ENCODE results near the gene CARD10. TPM values are rescaled to one million over a fixed set of nuclear protein-coding genes. Genes with fewer than 3 reads are reported as not detected.

CARD10 gene
- total and polyA plus RNA-seq, 4 donors: 7.8 to 14.0 (median 8.4) TPM

DNA sequence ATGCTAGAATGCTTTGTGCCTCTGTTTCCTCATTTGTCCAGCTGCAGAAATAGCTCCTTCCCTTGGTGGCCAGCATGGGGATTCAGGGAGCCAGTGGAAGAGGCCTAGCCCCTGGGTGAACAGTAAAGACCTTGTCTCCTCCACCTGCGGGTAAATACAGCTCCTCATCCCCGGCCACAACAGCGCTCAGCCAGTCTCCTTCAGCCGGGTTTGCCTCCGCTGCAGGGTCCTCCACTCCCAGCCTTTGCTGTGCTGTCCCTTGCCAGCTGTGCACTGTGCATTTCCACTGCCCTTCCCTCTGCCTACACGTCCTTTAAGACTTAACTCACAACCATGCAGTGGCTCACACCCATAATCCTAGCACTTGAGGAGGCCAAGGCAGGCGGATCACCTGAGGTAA lies 39.6 kb upstream of the CARD10 start:
- DNase-seq (ENCODE audit: low spot score): no peak
- Histone ChIP-seq H3K4me3 (ENCODE audit: low read depth in 1 of 3, low read length in 3 of 3) (no peak overlapping the region), H3K4me1 (ENCODE audit: control insufficient read depth in 4 of 4, insufficient read depth in 4 of 4, low read length in 3 of 4) (peaks cover 28 to 51% (median 39%) of the 10 kb centered on the region in 4 donors), H3K9ac (ENCODE audit: low read depth in 1 of 2, low read length in 2 of 2) (no peak overlapping the region), H3K9me3 (ENCODE audit: control insufficient read depth in 4 of 4, low read length in 3 of 4) (no peaks in the 10 kb centered on the region), H3K27ac (ENCODE audit: low read depth in 1 of 2, low read length in 2 of 2) (peak overlapping the region; percentile 66 to 96), H3K27me3 (ENCODE audit: control insufficient read depth in 4 of 4, insufficient read depth in 4 of 4, low read length in 3 of 4) (no peaks in the 10 kb centered on the region), H3K36me3 (ENCODE audit: control insufficient read depth in 4 of 4, insufficient read depth in 3 of 4, low read depth in 1 of 4, low read length in 3 of 4) (no peaks in the 10 kb centered on the region)
- WGBS: 87% methylated on average over 7 of the region's 7 CpGs
- TF ChIP-seq, protein P1, sequence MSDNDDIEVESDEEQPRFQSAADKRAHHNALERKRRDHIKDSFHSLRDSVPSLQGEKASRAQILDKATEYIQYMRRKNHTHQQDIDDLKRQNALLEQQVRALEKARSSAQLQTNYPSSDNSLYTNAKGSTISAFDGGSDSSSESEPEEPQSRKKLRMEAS (IDR thresholded peaks at IDR 0.05): no peak
- TF ChIP-seq GABPA (IDR thresholded peaks at IDR 0.05 in 1 of 2, conservative IDR thresholded peaks at IDR 0.05 in 1 of 2) (no peak), FOXA1 (IDR thresholded peaks at IDR 0.05) (no peak), EGR1 (IDR thresholded peaks at IDR 0.05; ENCODE audit: low read depth in 2 of 2) (no peak), RXRA (IDR thresholded peaks at IDR 0.05) (no peak)
- TF ChIP-seq, protein P2, sequence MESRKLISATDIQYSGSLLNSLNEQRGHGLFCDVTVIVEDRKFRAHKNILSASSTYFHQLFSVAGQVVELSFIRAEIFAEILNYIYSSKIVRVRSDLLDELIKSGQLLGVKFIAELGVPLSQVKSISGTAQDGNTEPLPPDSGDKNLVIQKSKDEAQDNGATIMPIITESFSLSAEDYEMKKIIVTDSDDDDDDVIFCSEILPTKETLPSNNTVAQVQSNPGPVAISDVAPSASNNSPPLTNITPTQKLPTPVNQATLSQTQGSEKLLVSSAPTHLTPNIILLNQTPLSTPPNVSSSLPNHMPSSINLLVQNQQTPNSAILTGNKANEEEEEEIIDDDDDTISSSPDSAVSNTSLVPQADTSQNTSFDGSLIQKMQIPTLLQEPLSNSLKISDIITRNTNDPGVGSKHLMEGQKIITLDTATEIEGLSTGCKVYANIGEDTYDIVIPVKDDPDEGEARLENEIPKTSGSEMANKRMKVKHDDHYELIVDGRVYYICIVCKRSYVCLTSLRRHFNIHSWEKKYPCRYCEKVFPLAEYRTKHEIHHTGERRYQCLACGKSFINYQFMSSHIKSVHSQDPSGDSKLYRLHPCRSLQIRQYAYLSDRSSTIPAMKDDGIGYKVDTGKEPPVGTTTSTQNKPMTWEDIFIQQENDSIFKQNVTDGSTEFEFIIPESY (IDR thresholded peaks at IDR 0.05): no peak

DNA sequence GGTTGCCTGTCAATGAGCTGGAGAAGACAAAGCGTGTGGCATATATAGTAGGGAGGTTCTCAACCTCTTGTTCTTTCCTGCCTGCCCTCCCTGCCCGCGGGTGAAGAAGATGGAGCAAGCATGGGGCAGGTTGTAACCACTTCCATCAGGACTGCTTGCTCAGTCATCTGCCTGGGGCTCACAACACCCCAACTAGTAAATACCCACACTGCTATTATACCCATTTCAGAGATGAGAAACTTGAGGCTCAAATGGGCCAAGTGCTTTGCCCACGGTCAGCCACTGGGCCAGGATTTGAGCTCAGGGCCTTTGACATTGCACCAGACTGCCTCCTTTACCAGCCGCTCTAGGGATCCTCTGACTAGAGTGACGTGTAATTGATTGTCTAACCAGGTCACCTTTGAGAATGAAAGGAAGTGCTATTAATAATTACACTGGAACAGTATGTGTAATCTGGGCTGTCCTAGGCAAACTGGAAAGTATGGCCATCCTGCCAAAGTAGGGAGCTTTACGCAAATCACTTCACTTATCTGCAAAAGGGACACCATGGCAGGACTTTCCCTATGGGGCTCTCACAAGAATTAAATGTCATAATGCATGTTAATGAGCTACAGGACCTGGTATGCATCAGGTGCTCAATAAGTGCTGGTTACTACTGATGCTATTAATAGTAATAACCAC lies 38.2 kb upstream of the CARD10 start:
- peak; percentile 59 to 93 for TF ChIP-seq JUND (IDR thresholded peaks at IDR 0.05)
- TF ChIP-seq, protein P3, sequence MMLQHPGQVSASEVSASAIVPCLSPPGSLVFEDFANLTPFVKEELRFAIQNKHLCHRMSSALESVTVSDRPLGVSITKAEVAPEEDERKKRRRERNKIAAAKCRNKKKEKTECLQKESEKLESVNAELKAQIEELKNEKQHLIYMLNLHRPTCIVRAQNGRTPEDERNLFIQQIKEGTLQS (IDR thresholded peaks at IDR 0.05): peak; percentile 67
- no peak for TF ChIP-seq HNF4G (IDR thresholded peaks at IDR 0.05)
- TF ChIP-seq HNF4A (conservative IDR thresholded peaks at IDR 0.05): peak; percentile 62 to 83
- TF ChIP-seq YY1 (IDR thresholded peaks at IDR 0.05): peak; percentile 97
- peak; percentile 90 for TF ChIP-seq SP1 (IDR thresholded peaks at IDR 0.05)
- peak; percentile 77 to 93 for TF ChIP-seq RXRA (IDR thresholded peaks at IDR 0.05)
- TF ChIP-seq NR2F2 (IDR thresholded peaks at IDR 0.05): peak; percentile 55
- peak in 1 of 2 donors; percentile 62 for TF ChIP-seq GABPA (IDR thresholded peaks at IDR 0.05 in 1 of 2, conservative IDR thresholded peaks at IDR 0.05 in 1 of 2)
- TF ChIP-seq, protein P4, sequence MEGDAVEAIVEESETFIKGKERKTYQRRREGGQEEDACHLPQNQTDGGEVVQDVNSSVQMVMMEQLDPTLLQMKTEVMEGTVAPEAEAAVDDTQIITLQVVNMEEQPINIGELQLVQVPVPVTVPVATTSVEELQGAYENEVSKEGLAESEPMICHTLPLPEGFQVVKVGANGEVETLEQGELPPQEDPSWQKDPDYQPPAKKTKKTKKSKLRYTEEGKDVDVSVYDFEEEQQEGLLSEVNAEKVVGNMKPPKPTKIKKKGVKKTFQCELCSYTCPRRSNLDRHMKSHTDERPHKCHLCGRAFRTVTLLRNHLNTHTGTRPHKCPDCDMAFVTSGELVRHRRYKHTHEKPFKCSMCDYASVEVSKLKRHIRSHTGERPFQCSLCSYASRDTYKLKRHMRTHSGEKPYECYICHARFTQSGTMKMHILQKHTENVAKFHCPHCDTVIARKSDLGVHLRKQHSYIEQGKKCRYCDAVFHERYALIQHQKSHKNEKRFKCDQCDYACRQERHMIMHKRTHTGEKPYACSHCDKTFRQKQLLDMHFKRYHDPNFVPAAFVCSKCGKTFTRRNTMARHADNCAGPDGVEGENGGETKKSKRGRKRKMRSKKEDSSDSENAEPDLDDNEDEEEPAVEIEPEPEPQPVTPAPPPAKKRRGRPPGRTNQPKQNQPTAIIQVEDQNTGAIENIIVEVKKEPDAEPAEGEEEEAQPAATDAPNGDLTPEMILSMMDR (IDR thresholded peaks at IDR 0.05; ENCODE audit: low read depth, low read length, missing input control): no peak
- TF ChIP-seq FOXA2 (IDR thresholded peaks at IDR 0.05): peak; percentile 53
- TF ChIP-seq EGR1 (IDR thresholded peaks at IDR 0.05; ENCODE audit: low read depth in 2 of 2): peak in 1 of 2 donors; percentile 85
- peak; percentile 90 for TF ChIP-seq TAF1 (conservative IDR thresholded peaks at IDR 0.05)
- TF ChIP-seq, protein P5, sequence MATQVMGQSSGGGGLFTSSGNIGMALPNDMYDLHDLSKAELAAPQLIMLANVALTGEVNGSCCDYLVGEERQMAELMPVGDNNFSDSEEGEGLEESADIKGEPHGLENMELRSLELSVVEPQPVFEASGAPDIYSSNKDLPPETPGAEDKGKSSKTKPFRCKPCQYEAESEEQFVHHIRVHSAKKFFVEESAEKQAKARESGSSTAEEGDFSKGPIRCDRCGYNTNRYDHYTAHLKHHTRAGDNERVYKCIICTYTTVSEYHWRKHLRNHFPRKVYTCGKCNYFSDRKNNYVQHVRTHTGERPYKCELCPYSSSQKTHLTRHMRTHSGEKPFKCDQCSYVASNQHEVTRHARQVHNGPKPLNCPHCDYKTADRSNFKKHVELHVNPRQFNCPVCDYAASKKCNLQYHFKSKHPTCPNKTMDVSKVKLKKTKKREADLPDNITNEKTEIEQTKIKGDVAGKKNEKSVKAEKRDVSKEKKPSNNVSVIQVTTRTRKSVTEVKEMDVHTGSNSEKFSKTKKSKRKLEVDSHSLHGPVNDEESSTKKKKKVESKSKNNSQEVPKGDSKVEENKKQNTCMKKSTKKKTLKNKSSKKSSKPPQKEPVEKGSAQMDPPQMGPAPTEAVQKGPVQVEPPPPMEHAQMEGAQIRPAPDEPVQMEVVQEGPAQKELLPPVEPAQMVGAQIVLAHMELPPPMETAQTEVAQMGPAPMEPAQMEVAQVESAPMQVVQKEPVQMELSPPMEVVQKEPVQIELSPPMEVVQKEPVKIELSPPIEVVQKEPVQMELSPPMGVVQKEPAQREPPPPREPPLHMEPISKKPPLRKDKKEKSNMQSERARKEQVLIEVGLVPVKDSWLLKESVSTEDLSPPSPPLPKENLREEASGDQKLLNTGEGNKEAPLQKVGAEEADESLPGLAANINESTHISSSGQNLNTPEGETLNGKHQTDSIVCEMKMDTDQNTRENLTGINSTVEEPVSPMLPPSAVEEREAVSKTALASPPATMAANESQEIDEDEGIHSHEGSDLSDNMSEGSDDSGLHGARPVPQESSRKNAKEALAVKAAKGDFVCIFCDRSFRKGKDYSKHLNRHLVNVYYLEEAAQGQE (IDR thresholded peaks at IDR 0.05): peak; percentile 91
- TF ChIP-seq, protein P2 (IDR thresholded peaks at IDR 0.05): peak; percentile 69
- peak; percentile 22 to 40 for TF ChIP-seq RAD21 (IDR thresholded peaks at IDR 0.05)
- peak; percentile 76 for TF ChIP-seq FOXA1 (IDR thresholded peaks at IDR 0.05)
- TF ChIP-seq, protein P1 (IDR thresholded peaks at IDR 0.05): peak; percentile 80
- Histone ChIP-seq H3K4me1 (ENCODE audit: control insufficient read depth in 4 of 4, insufficient read depth in 4 of 4, low read length in 3 of 4) (peaks cover 20 to 37% (median 28%) of the 10 kb centered on the region in 4 donors), H3K27ac (ENCODE audit: low read depth in 1 of 2, low read length in 2 of 2) (peak overlapping the region; percentile 76 to 96), H3K9me3 (ENCODE audit: control insufficient read depth in 4 of 4, low read length in 3 of 4) (no peaks in the 10 kb centered on the region), H3K9ac (ENCODE audit: low read depth in 1 of 2, low read length in 2 of 2) (peak overlapping the region in 1 of 2 donors; percentile 61), H3K36me3 (ENCODE audit: control insufficient read depth in 4 of 4, insufficient read depth in 3 of 4, low read depth in 1 of 4, low read length in 3 of 4) (no peaks in the 10 kb centered on the region), H3K4me3 (ENCODE audit: low read depth in 1 of 3, low read length in 3 of 3) (no peak overlapping the region), H3K27me3 (ENCODE audit: control insufficient read depth in 4 of 4, insufficient read depth in 4 of 4, low read length in 3 of 4) (no peaks in the 10 kb centered on the region)
- DNase-seq (ENCODE audit: low spot score): no peak
- 39% methylated on average over 7 of the region's 7 CpGs for WGBS

All from liver (tissue), 9 donors.